IPS-NIHi7 (cell line): ENCODE data around the gene ACE.
"Not testable (repeated sequence)": the region's sequence is repeated elsewhere in the genome, so short reads cannot be mapped to it uniquely, and the experiment has no call there.

Source experiments
- DNase-seq: peaks from one replicate; pipeline ENCODE4 v3.0.0; 2012; ENCODE audit warnings: mixed read lengths; ENCODE audit errors: extremely low spot score

Gene ACE

DNA sequence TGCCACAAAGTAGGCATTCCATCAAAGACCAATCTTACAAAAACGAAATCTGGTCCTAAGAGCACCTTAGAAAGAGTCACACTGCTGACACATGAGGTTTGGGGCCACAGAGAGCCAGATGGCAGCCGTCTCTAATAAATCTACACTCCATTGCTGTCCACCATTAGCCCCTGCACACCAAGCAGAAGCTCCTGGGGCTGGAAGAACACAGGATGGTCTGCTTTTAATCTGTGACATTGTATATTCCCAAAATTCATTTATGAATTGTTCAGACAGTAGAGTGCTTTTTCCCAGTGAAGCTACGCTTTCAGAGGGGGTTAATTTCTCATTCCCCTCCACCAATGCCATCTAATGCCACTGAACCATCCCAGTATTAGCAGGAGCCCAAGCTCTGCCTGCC is 32.4 kb upstream of the ACE start:
- no peak for DNase-seq

DNA sequence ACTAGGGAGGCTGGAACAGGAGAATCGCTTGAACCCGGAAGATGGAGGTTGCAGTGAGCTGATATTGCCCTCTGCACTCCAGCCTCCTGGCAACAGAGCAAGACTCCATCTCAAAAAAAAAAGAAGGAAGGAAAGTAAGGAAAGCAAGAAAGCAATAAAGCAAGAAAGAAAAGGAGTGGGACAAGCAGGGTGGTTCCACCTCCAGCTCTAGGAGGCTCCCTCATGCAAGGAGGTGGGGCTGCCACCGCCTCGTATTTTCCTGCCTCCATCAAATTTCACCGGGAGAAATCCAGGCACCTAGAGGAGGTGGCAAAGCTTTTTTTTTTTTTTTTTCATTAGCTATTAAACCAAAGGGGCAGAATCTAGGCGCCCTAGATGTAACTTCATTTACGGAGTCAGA is 31.8 kb upstream of the ACE start:
- no peak for DNase-seq

DNA sequence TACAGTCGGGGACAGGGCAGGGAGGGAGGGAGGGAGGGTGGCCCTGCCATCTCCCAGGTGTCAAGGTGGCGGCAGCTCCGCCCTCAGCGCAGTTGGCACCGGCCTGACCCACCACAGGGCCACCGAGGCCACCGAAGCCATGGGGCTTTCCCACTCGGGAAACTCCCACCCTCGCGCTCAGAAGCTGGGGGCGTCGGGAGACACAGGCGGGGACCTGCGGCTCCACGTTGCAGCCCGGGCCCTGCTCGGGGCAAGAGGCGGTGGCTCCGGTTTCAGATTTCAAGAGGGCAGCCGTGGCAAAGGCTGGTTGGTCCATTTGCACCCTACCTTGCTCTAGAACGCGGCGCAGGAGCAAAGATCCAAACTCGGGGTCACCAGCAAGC is 31.3 kb upstream of the ACE start:
- DNase-seq, result peak; percentile 63

DNA sequence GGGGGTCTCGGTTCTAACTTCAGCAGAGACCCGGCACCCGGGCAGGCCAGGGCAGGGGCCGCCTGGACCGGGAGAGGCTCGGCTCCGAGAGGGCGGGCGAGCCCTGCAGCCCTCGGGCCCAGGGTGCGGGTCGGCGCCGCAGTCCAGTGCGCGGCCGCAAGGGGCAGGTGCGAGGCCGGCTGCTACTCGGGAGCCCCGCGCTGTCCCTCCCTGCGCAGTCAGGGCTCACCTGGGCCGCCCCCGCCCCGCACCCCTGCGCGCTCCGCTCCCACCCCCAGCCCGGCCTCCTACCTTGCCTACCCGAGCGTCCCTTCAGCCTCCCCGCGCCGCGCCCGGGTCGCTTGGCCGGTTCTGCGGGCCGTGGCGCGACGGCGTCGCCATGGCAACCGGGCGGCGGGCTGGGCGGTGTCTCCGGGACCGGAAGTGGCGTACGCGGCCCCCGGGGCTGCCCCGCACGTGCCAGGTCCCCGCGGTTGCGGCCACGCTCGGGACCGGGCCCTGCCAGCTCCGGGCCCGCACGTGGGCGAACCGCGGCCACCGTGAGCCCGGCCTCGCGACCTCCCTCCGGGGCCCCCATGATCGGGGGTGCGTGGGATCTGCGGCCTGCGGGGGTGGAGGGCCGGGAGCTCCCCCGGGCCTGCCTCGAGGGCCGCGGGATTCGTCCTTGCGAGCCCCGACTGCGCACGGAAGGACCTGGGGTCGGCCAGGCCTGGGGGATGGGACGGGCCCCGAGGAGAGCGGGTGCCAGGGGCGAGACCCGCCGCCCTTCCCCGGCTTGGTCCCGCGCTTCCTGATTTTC is 30.7 kb upstream of the ACE start, which contains the start of gene CYB561:
Gene CYB561, minus strand, starts transcription at position 353 of the 799 bp plus-strand sequence. CDS start 8,759 bp downstream, outside the sequence.
- peak; percentile 92 for DNase-seq

DNA sequence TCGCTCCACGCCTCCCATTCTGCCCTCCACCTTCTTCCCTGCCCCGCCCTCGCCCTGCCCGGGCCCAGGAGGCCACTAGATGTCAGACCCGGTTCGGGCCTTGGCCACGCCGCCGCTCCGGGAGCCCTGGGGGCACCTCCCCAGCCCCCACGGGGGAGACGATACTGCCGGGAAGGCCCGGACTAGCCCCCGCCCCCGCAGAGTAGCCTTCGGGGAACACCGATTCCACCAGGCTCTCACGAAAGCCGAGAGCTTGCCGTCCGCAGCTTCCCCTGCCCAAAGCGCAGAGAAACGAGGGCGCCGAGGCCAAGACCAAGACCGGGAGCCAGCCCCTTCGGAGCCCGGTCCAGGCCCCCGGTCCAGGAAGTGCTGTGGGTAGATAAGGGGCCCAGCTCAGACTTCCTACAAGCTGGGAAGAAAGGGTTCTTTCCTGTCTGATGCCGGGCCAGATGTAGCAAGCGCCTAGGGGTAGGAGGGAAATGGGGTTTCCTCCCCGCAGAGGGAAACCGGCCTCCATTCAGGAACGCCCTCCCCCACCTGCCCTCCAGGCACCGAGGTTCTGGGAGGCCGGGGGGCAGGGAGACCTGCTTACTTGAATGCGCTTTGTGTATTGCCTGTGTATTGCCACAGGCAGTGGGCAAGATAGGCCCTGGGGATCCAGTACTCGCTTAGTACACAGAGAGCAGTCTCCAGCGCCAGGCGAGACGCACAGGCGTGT is 29.9 kb upstream of the ACE start:
- DNase-seq, result peak; percentile 64

DNA sequence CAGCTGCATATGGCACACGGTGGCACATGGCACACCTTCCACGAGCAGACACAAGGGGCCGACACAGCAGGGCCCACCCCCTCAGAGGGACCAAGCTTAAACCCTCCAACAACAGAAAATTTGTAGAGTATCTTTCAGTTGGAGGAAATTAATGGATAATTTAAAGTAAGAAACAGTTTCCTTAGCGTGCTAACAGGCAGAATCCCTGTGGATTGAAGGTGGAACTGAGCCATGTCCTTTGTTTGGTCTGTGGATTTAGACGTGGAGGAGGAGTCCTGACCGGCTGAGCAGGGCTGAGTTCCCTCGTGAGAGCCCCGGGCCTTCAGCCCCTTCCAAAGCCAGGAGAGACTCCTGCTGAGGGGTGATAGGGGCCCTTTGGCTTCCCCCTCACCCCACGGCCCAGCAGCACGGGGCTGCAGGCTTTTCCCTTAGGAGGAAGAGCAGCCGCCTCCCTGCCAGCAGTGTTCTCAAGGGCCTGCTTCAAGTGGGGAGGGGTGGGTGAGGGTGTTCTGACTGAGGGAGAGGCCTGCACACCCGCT is 29.3 kb upstream of the ACE start:
- DNase-seq, result no peak

DNA sequence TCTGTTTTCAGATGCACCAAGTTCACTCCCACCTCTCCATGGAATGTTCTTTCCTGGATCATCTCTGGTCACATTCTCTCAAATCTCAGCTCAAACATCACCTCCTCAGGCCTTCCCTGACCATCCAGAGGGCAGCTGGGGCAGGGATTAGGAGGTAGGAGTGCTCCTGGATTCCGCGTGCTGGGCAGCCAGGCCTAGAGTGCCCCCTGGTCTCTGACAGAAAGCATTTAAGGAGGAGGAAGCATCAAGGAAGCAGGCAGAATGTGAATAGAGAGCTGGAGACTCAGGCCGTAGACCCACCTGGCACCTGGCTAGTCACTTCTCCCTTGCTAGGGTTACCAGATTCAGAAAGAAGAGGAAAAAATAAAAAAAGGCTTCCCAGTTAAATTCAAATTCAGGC is 28.2 kb upstream of the ACE start:
- no peak for DNase-seq

DNA sequence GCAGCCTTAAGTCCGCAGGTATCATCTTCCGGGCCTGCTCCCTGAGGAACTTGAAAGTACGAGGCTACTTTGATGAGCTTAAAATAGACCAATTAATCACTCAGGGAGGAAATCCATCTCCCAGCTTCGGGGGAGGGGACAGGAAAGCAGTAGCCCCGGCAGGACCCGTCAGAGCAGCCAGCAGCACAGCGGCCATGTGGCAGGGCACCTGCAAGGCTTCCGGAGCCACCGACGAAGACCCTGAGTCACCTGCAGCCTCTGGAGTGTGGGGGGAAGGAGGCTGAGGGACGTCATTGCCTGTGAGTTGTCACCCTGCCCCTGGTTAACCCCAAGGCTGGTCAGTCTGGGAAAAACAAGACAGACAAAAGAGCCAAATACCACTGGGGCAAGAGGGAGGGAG is 26.3 kb upstream of the ACE start:
- no peak for DNase-seq

DNA sequence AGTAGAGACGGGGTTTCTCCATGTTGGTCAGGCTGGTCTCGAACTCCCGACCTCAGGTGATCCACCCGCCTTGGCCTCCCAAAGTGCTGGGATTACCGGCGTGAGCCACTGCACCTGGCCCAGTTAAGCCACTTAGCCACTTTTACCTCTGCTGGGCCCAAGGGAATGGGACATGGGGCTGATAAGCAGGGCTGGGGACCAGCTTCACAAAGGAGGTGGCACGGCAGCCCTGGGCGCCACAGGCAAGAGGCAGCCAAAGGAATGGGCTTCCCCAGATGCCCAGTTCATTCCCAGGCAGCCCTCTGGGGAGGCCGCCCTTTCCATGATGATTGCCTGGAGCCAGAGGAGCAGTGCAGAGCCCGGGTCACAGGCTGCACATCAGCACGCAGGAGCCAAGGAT is 25.7 kb upstream of the ACE start:
- DNase-seq, result no peak

DNA sequence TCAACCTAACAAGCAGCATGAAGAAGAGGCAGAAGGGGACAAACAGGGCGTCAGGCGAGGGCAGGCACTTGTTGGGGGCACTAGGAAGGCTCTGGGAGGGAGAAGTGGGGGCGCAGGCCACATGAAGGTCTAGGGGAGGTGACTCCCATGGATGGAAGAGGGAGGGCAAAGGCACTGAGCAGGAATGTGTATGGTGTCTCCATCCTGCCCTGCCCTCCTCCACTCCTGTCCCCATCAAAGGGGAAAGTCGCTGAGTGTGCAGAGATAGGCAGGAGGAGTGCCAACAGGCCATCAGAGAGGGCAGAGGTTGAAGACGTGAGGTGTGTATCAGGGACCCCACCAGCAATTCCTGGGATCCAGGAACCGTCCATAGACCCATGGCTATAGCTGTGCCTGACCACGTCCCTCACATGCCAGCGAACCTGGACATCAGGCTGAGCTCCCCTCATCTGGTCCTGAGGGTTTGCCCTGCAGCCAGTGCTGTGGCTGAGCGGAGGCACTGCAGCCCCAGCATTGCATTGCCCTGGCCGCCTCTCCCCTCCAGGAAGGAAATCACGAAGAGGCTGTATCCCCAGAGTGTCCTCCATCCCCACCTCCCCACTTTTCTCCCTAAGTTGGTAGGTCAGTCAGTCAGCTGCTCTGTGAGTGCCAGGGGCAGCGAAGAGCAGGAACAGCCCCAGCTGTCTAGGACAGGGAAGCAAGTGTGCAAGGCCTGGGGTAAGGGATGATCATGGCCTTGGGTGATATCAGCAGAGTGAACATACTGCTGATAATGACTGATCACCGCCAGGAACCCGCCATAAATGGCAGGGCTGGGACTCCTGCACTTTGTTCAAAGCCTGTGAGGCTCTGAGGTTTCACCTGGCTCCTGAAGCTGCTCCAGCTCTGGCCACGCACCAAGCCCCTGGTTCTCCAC is 24.6 kb upstream of the ACE start:
- DNase-seq, result no peak

DNA sequence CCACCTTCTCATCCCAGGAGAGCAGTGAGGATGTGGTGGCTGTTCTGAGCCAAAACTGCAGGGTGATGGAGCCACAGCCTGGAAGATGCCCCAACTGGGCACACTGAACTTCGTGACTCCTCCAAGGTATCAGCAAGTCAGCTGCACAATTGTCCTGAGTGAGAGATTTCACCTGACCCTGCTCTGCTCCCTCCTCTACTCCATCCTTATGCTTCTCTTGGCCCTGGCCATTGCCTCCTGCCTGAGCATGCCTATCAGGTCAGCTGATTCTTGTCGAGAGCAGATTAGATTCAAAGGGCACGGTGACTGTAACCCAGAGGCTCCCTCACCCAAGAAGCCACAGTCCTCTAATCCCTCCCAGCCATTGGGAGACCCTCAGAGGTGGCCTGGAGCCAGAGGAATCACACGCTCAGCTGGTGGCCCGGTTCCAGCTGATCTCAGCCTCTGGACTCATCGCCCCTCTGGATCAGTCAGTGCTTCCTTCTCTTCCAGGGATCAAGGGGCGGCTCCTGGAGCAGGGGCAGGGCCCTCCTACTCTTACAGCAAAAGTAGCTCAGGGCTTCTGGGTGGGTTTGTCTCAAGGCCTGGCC is 23.8 kb upstream of the ACE start:
- DNase-seq, result no peak

DNA sequence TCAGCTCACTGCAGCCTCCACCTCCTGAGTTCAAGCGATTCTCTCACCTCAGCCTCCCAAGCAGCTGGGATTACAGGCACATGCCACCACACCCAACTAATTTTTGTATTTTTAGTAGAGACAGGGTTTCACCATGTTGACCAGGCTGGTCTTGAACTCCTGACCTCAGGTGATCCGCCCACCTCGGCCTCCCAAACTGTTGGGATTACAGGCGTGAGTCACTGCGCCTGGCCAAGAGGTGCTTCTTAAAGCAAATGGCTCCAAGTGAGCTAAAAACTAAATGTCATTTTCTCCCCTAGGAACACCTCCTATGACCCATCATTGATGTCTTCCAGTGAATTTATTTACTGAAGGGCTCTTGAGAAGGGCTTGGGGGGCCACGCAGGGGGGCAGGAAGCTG is 22.5 kb upstream of the ACE start:
- DNase-seq, result not testable (repeated sequence)

DNA sequence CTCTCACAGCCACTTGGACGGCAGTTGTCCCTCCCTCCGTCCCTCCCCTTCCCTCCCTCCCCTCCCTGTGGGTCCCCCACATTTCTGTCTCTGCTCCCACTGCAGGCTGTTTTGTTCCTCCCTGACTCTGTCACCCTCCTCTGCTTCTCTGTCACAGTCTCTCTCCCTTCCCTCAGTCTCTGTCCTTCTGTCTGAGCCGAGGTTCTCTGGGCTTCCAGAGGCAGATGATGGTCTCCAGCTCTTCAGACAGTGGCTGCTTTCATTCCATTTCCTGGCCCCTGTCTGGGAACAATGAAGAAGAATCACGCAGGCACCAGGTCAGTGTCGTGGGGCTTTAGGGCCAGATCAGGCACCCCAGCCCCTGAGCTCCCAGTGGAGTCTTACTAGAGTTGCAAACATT is 21.9 kb upstream of the ACE start:
- no peak for DNase-seq

DNA sequence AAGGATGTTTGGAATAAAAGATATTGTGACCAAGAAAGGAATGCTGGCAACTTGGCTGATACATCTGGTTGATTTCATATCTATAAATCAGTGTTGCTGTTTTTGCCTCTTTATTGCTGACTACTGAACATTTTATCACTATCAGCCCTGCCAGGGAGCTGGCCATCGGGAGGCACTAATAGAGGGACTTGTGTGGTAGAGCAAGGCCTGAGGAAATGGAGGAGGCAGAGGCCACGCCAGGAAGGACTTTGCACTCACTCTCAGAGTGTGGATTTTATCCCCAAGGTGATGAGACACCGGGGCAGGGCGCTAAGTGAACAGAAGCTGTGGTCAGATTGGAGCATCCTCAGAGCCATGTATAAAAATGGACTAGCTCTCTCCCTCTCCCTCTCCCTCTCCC is 21.4 kb upstream of the ACE start:
- DNase-seq, result no peak

DNA sequence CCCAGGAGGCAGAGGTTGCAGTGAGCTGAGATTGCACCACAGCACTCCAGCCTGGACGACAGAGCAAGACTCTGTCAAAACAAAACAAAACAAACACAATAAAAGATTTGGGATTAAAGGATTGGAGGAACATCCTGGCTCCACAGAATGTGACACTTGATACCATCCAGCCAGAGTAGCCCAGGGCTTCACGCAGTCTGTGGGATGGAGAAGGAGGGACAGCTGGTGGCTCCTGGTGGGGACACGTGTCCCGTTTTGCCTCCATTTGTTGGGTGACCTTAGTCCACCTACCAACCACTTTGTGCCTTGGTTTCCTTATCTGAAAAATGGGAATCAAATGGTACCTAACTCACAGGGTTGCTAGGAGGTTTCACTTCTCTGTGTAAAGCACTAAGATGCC is 18.4 kb upstream of the ACE start:
- no peak for DNase-seq

DNA sequence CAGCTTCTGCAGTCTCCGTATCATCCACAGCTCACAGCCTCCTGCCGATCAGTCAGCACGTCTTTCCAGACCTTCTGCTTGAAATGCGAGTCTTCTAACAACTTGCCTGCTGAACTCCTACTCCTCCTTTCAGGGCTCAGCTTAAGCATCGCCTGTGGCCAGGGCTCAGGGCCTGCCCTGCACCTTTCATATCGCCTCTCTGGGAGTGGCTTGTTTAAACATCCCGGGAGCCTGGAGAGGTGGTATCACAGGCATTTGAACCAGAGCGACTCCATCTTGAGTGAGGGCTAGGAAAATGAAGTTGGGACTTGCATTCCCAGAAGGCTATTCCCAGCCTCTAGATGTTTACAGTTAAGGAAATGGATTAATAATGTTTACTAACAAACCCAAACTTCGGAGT is 16.8 kb upstream of the ACE start:
- DNase-seq, result no peak

DNA sequence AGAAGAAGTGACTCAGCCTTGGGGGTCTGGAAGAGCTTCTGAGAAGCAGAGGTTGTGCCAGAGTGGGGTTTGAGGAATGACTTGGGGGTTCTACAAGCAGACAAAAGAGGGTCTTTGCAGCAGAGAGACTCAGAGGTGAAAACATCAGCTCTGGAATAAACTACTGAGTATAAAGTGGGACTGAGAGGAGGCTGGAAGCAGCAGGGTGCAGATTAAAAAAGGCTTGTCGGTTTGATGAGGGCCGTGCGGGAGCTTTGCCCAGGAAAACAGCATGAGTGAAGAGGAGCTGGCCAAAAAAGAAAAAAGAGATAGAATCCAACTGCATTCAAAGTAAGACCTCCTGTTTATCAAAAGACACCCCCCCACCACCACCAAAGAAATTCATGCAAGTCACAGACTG is 13.1 kb upstream of the ACE start:
- DNase-seq, result no peak

DNA sequence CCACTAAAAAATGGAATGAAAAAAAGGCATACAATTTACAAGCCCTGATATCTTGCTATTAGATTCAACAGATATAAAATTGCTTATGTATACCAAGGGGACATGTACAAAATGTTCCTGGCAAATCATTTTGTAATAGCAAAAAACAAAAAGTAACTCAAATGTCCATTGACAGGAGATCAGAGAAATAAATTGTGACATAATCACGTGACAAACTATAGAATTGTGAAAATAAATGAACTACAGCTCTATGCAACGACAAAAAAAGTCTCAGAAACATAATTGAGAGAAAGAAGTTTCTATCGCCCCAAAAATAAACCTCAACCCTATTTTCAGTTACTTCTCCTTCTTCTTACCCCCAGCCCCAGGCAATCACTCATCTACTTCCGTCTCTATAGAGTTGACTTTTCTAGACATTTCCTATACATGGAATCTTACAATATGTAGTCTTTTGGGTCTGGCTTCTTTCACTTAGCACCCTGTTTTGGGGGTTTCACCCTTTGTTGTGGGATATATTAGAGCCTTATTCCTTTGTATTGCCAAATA is 12.1 kb upstream of the ACE start:
- DNase-seq, result no peak

DNA sequence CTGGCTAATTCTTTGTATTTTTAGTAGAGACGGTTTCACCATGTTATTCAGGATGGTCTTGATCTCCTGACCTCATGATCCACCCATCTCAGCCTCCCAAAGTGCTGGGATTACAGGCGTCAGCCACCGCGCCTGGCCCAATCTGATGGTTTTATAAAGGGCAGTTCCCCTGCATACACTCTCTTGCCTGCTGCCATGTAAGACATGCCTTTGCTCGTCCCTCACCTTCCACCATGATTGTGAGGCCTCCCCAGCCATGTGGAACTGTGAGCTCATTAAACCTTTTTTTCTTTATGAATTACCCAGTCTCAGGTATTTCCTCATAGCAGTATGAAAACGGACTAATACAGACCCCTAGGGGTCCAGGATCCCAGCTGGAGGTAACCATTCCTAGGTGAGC is 8.8 kb upstream of the ACE start:
- not testable (repeated sequence) for DNase-seq

DNA sequence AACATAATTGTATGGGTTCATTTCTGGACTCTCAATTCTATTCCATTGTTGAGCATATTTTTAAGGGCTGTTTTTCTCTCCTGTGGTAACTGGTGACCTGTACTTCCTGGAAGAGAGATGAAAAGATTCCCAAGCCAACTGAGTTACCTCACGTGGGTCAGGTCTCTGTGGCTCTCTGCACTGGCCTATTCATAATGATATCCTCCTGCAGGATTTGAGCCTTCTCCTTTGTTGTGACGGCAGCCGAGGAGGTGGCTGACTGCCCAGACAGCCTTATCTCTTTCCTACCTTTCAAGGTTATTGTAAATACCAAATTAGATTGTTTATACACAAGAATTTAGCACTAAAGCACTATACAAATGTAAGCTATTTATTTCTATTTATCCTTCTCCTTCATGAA is 2.7 kb upstream of the ACE start:
- DNase-seq, result no peak
